CD4-positive, alpha-beta T cell treated with Interleukin-12 subunit alpha and Interleukin-12 subunit beta, for 1 hour (primary cell): ENCODE measurements around the gene CCDC148.
"Not testable (repeated sequence)": the region's sequence is repeated elsewhere in the genome, so short reads cannot be mapped to it uniquely, and the experiment has no call there.

Experiments used
- DNase-seq: peaks from one replicate; pipeline ENCODE4 v3.0.0-alpha.2; 2020

Gene CCDC148

DNA sequence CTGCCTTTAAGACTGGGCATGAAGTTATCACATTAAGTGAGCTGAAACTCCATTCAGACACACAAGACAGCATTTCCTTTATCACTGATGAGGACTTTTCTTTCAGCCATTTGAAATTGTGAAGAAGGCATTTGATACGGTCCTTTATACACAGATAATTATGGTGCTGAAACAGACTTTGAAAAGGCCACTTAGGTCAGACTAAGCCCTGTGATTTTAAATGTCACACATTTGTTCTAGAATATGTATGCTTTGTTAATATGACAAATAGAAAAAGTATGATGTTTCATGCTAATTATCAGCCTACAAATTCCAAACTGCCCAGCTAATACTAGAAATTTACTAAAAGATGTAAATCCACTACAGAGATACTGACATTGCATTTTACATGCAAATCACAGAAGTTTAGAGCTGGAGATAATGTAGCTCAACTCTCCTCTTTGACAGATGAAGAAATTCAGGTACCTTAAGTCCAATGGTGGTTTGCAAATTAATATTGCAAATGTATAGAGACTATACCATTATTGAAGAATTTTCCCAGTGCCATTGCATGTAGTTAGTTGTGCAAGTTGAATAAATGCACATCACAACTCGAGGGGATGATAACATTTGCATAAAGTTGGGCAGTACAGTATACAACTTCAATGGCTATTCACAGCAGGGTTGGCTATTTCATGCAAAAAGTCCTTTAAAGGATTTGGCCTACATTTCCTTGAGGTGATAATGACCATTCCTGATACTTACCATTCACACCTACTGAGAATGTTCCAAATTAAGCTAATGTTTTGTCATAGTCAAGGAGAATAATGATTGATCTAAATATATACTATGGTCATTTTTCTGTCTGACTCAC lies 179.7 kb downstream of the CCDC148 start:
- DNase-seq: no peak

DNA sequence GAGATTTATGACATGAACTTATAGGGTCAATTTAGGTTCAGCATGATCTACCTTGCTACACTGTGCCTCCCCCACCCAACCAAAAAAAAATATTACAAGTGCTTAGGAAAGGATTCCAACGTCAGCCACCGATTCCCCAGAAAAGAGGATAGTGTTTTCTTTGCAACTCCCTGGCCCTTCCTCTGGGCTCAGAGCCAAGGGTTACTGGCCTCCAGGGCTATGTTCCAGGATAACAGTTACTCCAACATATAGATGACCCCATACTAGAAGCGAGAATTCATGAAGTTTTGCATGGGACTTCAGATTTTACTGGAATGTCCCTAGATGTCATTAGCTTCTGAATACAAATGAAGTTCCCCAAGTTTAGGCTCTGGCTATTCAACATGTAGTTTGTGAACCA lies 182.8 kb downstream of the CCDC148 start:
- no peak for DNase-seq

DNA sequence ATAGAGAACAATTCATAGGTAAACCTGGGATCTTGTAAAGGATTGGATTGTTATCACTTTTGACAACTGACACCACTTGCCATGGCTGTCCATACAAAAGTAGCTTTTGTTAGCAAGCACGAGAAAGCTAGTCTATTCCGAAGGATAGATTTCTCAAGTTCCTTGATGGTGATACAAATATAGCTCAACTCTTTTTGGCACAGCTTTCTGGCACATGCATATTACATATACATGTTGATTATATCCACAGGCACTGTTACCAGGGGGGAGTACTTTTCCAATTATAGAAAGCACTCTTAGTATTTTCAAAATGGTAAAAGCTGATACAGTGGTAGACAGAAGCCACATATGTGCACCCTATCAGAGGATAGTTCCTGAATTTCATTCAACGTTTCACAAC lies 186.0 kb downstream of the CCDC148 start:
- no peak for DNase-seq

DNA sequence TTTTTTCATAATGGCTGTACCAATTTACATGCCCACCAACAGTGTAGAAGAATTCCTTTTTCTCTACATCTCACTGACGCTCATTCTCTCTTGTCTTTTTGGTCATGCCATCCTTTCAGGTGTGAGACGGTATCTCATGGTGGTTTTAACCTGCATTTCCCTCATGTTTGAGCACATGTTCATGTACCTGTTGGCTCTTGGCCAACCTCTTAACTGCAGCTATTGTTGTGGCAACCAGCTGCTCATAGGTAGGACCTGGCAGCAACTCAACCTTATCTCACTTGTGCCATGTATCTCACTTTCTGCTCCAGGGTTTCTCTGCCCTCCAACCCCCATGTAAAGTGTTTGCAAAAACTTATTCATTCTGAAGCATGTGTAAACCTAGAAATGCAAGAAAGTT lies 187.4 kb downstream of the CCDC148 start:
- no peak for DNase-seq

GRCh38 chr2:158266111-158266510 lies 190.4 kb downstream of the CCDC148 start:
- DNase-seq: no peak

DNA sequence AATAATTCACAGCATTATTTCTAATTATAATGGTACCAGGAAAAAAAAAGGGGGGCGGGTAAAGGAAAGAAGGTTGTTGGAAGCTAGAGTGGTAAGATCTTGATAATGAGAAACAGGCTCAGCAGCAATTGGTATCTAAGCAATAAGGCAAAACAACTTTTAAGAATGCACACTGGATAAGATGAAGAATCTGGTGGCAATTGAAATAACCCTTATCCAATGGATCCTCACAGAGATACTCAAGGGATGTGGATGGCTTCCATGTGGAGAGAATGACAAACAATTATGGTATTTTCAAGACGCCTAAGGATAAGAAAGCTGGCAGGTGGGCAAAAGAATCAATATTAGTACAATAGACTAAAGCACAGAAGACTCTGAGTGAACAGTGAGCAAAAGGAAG lies 201.3 kb downstream of the CCDC148 start:
- DNase-seq: no peak

- DNase-seq: no peak
These were observed 203.4 kb downstream of the CCDC148 start for GRCh38 chr2:158253170-158253569.

DNA sequence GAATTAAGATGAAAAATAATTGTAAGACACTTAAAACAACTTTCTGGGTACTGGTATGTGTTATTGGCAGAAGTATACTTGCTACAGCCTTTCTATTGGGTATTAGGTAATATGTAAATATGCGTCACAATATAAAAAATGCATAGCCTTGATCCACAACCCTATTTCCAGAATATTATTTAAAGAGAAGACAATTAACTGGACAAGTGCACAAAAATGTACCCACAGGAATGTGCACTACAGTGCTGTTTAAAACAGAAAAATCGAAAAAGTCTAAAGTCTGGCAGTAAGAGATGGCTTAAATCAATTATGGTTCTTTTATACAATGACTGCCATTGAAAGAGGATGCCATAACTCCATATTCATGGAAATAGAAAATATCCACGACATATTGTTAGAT lies 205.2 kb downstream of the CCDC148 start:
- DNase-seq: no peak

DNA sequence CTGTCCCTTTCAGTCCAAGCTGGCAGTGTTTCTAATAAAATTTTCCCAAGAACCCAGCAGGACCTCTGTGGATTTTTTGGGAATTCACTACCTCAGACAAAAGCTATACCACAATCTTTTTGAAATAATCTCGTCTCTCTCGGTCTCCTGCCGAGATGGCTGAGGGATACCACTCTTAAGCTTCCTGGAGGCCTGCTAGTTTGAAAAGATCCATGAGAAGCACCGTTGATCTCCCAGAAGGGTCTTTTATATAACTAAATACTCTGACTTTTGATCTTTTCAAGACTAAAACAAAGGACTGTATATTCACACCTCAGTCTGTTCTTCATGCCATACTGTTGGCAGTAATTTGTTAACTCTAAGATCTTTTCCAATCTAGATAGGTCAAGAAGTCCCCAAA lies 213.2 kb downstream of the CCDC148 start:
- no peak for DNase-seq

DNA sequence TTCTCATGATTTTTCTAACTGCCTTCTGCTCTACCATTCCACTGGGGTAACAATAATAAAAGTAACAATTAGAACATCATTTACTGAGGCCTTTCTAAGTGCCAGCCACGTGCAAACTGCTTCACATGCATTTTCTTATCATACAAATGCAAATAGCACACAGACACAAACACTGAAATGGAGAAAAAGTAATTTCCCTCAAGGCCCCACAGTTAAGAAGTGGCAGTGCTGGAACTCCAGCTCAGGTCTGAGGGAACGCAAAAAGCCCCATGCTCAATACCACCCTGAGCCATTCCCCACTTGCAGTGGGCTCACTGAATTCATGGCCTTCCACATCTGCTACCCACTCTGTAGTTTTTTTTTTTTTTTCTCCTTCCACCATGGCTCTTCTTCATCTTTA lies 214.3 kb downstream of the CCDC148 start:
- DNase-seq: no peak

DNA sequence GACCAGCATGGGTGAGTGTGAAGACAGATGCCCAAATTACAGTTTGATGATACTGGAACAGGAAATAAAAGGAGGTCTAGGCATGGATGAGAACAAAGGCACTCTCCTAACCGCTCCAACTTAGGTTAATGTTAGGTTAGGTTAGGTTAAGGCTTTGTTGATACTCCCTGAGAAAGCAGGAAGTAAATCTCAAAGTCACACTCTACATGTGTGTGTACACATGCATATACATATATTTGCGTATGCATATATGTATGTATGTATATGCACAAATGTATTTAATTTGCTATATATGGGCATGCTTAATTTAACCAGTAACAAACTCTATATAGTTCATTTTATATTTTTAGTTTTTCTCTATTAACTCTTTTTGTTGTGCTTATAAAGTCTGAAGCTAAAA lies 215.6 kb downstream of the CCDC148 start:
- no peak for DNase-seq

- no peak for DNase-seq
These were observed 217.3 kb downstream of the CCDC148 start for GRCh38 chr2:158239271-158239670.

DNA sequence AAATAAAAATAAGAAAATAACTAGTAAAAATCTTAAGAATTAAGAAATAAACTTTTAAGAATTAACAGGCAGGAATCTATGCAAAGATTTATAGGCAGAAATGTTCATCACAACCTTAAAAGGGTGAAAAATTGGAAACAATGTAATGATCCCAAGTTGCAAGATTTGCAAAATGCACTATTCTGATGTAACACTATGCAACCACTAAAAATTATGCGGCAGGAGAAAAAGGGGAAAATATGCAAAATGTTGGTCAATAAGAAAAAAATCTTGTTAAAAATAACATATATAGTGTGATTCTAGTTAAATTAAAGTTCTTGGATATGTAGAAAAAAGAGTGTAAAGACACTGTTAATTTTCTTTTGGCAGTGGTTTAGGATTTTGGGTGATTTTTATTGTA lies 222.1 kb downstream of the CCDC148 start:
- no peak for DNase-seq

DNA sequence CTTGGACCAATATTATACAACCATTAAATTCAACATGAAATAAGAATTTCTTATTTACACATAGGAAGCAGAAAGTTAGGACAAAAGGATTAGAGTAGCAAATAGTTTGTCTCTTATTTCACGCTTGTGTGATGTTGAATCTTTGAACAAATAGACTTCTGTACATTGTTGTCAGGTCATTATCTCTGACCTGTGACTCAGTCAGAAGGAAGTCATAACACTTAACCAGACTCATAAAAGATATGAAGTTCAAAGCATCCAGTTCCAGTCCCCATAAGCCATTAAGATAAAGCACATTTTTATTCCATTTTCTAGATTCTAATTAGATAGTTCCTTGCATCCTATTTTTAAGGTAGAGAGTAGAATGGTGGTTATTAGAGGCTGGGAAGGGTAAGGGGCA lies 224.1 kb downstream of the CCDC148 start:
- no peak for DNase-seq

DNA sequence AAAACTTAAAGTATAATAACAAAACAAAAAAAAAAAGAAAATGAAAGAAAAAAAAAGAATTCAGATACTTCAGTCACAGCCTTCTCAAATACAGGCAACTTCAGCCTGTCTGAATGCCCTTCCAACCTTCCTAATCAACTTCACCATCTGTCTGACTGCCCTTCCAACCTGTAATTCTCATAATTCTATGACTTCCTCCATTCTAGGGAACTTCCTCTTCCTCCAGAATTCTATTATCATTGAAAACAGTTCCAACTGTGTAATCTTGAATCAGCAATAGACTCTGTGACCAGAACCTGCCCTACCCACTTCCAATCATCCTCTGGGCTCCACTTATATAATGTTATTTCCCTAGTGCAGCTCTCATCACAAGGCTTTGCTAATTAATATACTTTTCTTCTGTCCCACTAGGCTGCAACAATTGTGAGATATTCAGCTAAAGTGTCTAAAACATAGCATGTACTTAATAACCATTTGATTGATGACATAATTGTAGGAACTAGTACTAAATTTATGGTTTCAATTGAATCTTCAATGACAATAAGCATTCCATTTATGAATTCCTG lies 227.5 kb downstream of the CCDC148 start:
- DNase-seq: no peak

DNA sequence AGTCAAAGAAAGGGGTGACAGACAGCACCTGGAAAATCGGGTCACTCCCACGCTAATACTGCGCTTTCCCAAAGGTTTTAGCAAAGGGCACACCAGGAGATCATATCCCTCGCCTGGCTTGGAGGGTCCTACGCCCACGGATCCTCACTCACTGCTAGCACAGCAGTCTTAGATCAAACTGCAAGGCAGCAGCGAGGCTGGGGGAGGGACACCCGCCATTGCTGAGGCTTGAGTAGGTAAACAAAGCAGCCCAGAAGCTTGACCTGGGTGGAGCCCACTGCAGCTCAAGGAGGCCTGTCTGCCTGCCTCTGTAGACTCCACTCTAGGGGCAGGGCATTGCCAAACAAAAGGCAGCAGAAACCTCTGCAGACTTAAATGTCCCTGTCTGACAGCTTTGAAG lies 233.5 kb downstream of the CCDC148 start:
- not testable (repeated sequence) for DNase-seq

DNA sequence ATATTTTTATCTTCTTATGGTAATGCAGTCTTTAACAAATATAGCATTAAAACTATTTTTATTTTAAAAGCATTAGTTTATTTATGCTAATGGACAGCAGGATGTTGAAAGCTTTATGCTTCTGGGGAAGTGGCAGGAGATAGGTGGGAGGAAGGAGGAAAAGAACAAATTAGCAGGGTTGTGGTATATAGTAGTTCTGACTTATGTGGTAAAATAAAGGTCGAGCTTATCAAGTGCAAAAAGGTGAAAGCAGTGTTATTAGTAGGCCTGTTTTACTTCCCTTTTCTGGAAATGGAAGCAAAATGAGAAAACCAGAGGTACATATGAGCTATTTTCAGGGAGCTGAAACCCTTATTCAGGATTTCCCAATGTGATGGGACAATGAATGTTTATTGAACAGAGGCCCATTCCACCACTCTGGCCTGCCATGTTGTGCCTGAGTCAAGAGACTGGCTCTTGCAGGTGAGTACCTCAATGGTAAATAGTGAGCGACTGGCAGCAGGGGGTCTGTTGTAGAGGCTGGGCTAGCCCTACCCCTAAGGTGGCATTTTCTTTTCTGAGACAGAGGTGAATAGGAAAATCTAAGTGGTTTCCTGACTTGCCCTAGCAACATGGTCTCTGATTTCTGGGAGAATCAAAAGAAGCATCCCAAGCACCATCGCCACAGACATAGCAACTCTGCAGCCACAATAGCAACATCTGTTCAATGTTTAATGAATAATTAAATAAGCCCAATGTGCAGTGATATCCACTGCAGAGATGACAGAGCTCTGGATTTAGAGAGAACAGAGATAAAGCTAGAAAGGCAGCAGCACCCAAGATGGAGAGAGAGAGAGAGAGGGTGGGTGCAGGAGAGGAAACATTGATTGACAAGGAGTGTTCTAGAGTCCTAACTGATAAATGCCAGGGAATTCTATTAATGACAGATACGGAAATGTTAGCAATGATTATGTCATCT lies 235.2 kb downstream of the CCDC148 start:
- no peak for DNase-seq

GRCh38 chr2:158217593-158217992 lies 239.0 kb downstream of the CCDC148 start:
- no peak for DNase-seq

DNA sequence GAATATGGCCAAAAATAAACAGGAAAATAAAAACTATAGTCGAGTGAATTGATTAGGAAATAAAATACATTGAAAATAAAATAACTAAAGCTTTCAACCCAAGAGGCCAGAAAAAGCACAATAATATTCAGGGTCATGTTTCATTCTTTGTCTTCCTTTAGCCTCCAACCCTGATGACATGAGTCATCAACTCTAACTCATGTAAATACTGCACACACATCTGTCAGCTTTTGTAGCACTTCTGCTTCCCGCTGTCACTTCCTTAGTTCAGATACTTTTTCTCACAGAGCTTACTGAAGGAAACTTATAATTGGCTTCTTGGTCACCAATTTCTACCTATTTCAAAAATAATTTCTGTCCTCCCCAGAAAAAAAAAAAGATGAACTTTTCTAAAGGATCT lies 242.1 kb downstream of the CCDC148 start:
- DNase-seq: no peak

- no peak for DNase-seq
These were observed 242.8 kb downstream of the CCDC148 start for GRCh38 chr2:158213773-158214172.

DNA sequence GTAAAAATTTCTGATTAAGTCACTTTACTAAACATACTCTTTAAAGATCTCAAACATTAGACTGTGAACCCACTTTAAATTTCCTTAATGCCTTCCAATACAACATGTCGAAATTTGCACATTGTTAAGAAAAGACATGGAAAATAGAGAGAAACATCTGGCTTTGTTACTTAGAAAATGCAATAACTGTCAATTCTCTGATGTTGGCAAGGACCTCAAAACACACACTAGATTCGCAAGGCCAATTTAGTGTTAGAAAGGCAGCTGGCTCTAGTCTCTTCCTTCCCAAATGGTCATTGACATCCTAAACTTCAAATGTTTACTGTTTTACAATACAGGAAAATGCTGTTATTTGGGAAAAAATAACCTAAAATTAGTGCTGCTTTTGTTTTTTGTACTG lies 244.3 kb downstream of the CCDC148 start:
- DNase-seq: no peak

- DNase-seq: no peak
These were observed 245.1 kb downstream of the CCDC148 start for GRCh38 chr2:158211502-158211901.

- no peak for DNase-seq
These were observed 249.2 kb downstream of the CCDC148 start for GRCh38 chr2:158207354-158207753.

DNA sequence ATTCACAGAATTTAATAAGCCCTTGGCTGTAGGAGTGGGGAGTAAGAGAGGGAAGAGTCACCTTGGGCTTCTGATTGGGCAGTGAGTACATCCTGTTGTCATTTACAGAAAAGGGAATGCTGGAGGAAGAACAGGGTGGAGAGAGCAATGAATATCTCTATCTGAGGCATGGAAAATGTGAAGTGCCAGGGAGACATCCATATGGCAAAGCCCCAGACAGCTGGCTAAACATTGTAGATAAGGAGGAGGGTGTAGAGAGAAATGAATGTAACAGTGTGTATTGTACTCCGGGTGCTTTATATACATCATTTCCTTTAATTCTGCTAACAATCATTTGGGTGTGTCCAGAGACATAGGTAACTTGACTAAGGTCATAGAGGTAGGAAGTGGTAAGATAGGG lies 251.3 kb downstream of the CCDC148 start:
- no peak for DNase-seq
